Suprapubic skin (tissue), 4 donors: ENCODE measurements around the gene PADI6.

Experiments used
- EP300 ChIP-seq: sonication (generic); formaldehyde crosslinking; IDR thresholded peaks from one replicate; pipeline ENCODE4 v1.6.1; 2017; ENCODE audit warnings: antibody characterized with exemption
- POLR2A ChIP-seq, 2 donors: fragments of 450-650 bp; IDR thresholded peaks; one replicate each; pipeline ENCODE4 v1.6.1; 2017; ENCODE audit warnings: antibody characterized with exemption in 2 of 2, mild to moderate bottlenecking in 2 of 2, moderate library complexity in 2 of 2
- POLR2AphosphoS5 ChIP-seq, 3 donors: sonication (generic); formaldehyde crosslinking; IDR thresholded peaks; one replicate each; pipeline ENCODE4 v1.6.1; 2017; ENCODE audit warnings: antibody characterized with exemption in 3 of 3
- TF ChIP-seq, protein P1 (sequence below), 2 donors: fragments of 200-600 bp in 1 of 2; fragments of 450-650 bp in 1 of 2; sonication (generic) in 1 of 2; IDR thresholded peaks; one replicate each; pipeline ENCODE4 v1.5.1; 2016 to 2019; ENCODE audit warnings: antibody characterized with exemption in 2 of 2, mild to moderate bottlenecking in 1 of 2, moderate library complexity in 1 of 2

DNA sequence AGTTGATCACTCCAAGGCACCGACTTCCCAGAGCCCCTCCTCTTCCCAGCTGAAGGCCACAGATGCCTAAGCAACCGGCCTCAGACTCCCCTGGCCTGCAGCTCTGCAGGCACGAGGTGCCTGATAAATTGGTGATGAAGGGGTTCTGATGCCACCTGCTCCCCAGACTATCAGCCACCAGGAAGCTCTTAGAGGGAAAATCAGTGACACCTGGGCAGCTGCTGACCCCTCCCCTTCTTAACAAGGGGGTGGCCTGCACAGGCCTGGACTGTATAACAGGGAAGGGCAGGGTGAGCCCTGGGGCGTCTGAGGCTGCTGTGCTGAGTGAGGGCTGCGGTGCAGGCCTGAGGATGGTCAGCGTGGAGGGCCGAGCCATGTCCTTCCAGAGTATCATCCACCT, at the start of gene PADI6:
- no peak for TF ChIP-seq POLR2A (IDR thresholded peaks at IDR 0.05)
- TF ChIP-seq EP300 = no peak
- TF ChIP-seq, protein P1, sequence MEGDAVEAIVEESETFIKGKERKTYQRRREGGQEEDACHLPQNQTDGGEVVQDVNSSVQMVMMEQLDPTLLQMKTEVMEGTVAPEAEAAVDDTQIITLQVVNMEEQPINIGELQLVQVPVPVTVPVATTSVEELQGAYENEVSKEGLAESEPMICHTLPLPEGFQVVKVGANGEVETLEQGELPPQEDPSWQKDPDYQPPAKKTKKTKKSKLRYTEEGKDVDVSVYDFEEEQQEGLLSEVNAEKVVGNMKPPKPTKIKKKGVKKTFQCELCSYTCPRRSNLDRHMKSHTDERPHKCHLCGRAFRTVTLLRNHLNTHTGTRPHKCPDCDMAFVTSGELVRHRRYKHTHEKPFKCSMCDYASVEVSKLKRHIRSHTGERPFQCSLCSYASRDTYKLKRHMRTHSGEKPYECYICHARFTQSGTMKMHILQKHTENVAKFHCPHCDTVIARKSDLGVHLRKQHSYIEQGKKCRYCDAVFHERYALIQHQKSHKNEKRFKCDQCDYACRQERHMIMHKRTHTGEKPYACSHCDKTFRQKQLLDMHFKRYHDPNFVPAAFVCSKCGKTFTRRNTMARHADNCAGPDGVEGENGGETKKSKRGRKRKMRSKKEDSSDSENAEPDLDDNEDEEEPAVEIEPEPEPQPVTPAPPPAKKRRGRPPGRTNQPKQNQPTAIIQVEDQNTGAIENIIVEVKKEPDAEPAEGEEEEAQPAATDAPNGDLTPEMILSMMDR (IDR thresholded peaks at IDR 0.05) = no peak
- TF ChIP-seq POLR2AphosphoS5 (IDR thresholded peaks at IDR 0.05) = no peak
